GM04503 (cell line): ENCODE measurements around the gene PKLR.
A peak's percentile ranks its signal among the peaks of the same experiment; 100 is the strongest.
"Not testable (repeated sequence)": the region's sequence is repeated elsewhere in the genome, so short reads cannot be mapped to it uniquely, and the experiment has no call there.

Experiments used
- DNase-seq: peaks from one replicate; pipeline ENCODE4 v3.0.0-alpha.2; 2012; ENCODE audit warnings: low read depth

The PKLR gene

DNA sequence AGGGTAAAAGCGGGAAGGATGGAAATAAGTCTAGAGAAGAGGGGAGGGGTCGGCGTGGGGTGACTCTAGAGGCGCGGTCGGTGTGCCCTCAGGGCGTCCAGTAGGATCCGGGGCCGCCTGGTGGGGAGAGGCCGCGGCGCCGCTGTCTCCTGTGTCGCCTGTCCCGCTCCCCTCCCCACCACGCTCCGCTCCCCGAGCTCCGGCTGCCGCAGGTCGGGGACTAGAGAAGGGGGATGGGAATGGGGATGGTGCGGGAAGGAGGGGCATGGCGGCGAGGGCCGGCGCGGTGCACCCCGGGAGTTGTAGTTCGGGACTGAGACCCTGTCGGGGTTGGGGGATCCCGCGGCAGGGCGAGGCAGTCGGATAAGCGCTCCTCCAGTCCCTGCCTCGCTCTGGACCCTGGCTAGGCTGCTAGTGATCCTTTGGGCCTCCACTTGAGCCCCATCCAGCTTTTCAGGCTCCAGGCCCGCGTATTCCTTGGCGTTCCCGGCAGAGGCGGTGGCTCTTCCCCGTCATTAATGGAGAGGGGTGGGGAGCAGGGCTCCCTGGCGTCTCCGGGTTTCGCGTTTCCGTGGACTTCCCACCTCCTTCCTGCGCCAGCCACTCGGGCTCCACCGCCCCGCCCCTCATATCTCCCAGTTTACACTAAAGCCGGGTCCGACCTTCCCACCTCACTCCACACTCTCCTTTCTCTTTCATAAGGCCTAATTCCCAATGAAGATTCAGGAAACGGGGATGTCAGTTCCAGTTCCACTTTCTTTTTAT is 45.8 kb downstream of the PKLR start, which contains the start of gene ENTREP3:
Gene ENTREP3, minus strand, starts transcription at position 241 of the 765 bp plus-strand sequence. CDS start 606 bp downstream, outside the sequence.
- DNase-seq = no peak

DNA sequence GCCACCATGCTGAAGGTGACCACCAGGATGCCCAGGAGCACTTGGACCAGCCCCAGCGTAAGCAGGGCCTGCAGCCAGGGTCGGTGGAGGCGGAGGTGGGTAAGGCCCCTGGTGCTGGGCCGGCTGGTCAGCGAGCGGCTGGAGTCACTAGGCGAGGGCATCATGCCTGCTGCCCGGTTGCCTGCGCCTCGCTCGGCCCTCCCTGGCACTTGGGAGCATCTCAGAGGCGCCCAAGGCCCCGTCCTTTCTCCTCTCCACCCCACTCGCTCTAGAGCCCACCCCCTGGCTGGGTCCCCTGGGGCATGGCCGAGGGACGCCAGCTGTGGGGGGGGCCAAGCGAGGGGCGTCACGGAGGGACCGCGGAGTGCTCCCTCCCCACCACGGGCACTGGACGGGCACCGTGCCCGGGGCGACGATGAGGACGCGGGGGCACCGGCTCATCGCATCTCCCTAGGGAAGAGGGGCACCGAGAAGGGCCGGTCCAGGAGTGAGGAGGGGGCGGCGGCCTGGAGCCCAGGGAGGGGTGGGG is 46.5 kb downstream of the PKLR start:
- DNase-seq = no peak

DNA sequence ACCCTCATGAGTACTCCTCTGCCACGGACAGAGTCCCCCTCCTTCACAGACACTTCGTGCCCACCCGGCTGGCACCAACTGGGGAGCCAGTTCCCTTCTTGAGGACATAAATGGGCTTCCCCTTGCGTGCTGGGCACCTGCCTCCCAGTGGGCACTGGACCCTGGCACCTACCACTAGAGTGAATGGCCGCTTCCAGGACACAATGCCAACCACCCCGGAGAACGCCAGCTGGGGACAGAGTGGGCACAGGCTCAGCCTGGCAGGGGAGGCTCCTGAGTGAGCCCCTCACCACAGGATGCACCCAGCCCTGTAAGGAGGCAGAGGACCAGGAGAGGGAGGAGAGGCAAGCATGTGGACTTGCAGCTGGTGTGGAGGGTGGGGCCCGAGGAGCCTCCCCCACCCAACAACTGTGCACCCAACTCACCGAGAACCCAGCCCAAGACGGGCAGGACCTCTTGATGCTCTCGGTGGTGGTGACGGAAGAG is 47.0 kb downstream of the PKLR start:
- no peak for DNase-seq

DNA sequence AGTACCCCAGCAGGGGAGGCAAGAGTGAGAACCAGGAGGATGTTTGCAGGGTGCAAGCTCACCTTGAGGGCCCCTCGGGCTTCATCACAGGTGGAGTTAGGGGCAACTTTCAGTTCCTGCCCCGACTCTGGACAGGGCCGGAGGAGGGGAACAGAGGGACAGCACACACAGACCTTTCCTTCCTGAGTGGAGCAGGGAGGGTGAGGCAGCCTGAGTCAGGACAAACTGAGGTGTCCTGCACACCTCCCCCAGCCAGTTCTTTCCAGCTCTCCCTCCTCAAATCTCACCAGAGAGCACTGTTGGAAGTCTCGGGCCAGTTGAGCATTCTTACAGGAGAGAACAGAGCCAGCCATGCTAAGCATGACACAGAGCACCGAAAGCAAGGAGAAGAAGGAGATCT is 47.4 kb downstream of the PKLR start:
- no peak for DNase-seq

DNA sequence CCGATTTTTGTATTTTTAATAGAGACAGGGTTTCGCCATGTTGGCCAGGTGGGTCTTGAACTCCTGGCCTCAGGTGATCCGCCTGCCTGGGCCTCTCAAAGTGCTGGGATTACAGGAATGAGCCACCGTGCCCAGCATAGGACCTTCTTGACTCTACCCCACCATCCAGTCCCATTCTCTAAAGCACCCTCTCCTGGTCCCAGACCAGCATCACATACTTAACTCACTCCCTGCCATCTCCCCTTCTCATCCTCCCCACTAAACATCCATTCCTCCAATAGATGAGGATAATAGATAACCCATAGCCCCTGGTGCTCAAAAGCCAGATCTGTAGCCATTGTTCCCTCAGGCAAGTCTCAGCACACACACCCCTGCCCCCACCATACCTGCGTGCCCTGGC is 48.0 kb downstream of the PKLR start:
- no peak for DNase-seq

DNA sequence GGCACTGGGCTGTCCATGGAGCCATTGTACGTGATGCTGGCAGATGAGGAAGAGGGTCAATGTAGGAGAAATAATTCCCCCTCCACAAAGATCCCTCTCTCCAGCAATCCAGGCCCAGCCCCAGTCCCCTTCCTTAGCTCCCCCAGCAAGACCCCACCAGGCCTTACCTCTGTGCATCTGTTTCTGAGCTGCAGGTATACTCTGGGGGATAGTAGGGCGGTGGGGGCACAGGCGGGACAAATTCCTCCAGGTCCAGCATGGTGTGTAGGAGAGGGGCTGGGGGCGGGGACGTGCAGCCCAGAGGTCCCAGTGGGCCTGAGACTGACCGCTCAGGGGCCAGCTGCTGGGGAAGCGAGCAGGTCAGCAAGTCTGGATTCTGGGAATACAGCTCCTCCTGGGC is 49.7 kb downstream of the PKLR start:
- no peak for DNase-seq

DNA sequence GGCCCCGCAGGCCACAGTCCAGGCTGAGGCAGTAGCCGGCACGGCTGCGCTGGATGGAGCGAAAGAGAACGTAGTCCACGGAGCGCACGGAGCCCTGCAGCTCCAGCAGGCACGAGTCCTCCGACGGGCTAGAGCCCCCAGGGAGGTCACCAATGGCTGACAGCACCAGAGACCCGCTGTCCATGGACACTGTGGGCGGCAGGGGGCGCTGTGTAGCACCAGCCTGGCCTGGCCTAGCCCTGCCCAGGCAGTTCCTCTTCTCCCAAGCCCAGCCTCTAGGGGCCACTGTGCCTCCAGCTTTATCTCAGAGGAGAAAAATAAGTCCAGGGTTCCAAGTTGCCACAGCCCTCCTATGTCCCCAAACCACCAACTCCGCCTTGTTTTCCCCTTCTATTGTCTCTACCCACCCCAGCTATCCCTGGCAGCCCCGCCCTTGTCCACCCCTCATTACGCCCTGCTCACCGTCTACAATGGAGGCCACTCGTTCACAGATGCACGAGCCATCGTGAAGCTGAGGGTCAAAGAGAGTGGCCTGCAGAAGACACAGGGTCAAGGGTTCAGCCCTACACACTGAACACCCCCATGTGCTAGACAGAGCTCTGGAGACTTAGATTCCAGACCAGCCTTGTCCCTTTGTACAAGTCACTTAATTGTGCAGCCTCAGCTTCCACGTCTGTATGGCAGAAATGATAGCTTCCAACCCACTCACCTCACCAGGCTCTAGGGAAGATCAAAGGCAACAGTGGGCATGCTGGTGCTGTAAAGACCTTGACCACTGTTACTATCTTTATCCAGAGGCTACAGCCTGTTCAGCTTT is 50.4 kb downstream of the PKLR start:
- no peak for DNase-seq

DNA sequence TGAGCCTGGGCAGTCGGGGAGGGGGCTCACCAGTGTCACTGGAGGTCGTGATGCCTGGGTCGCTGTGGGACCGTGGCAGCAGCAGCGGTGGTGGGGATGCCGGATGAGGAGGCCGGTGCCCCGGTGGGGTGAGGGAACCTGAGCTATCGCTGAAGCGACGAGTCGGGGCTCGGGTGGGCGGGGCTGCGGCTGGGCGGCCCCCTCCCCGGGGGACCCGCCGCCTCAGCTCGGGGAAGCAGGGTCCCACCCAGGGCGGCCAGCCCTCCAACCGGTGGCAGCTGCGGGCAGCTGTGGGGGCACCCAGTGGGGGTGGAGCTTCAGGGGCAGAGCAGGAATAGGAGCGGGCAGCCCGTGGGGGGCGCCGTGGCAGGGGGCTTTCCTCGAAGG is 51.0 kb downstream of the PKLR start:
- no peak for DNase-seq

DNA sequence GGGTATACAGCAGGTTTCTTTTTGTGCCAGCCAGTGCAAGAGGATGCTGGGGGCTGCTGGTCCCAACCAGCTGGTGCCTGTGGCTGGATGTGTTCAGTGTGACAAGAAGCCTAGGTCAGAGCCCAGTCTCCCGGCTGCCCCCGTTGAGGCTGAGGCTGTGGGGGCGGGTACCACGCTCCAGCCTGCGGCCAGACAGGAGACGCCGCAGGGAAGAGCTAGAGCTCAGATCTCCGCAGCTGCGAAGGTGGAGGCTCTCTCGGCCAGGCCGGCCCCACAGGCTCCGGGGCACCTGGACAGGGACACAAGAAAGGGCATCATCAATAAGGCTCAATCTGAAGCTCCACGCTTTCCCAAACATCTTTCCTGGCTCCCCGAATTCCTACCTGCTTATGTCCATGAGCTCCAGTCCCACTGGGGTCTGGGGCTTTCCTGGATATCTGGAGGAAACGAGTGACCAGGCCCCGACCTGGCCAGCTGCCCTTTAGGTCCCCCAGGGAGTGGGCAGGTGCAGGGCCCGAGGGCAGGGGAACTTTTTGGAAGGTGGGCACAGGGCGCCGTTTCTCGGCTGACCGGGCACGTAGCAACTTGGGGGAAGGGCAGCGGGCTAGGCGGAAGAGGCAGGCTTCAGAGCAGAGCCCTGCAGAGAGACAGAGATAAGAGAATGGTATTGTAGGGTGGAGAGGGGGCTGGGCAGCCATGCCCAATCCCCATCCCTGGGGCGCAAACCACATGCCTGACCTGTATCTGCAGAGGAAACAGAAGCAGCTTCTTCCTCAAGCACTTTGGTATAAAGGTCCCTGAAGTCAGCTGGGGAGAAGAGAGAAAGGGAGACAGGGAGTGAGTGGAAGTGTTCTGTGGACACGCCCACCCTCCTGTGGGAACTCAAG is 53.3 kb downstream of the PKLR start:
- no peak for DNase-seq

DNA sequence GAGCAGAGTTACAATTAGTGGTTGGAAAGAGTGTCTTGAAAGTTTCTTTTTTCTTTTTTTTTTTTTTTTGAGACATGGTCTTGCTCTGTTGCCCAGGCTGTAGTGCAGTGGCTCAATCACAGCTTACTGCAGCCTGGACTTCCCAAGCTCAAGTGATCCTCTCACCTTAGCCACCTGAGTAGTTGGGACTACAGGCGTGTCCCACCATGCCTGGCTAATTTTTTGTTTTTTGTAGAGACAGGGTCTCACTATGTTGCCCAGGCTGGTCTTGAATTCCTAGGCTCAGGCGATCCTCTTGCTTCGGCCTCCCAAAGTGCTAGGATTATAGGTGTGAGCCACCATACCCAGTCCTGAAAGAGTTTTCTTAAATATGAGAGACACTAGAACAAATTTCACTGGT is 54.4 kb downstream of the PKLR start:
- not testable (repeated sequence) for DNase-seq

DNA sequence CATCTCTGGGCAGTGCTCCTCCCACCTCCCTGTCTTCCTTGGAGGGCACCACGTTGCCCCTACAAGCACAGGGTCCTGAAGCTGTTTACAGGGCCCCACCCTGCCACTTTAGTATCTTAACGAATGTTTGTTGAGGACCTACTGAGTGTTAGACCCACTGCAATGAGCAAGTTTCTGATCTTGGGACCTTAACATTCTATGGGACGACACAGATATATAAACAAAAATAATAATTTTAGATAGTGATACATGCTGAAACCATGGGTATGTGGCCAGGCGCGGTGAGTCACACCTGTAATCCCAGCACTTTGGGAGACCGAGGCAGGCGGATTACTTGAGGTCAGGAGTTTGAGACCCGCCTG is 56.1 kb downstream of the PKLR start:
- DNase-seq = no peak

DNA sequence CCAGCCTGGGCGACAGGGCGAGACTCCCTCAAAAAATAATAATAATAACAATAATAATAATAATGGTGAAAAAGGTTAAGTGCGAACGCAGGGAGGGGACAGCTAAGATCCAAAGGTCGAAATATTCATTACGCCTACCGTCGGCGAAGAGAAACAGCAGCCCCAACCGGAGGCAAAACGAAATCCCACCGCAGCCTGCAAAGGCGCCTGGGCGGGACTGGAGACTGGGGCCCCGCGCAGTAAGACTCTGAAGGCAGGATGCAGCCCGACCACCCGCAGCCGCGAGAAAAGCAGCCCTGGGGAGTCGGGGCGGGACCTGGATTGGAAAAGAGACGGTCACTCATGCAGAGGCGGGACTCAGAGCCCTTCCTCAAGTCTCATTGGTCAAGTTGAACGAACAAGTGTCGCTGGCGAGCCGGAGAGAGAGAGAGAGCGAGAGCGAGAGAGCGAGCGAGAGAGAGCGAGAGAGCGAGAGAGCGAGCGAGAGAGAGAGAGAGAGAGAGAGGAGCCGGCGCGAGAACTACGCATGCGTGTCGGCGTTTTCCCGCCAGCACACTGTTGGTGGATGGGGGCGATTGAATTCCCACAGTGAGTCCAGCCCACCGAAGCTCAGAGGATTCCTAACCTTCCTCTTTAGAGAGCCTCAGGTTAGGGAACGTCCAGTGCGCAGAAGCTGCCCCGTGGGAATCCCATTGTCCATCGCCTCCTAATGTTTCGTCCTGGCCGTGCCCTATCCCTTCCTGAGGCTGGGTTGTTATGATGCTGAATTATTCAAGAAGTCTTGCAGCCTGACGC is 56.7 kb downstream of the PKLR start:
- peak; percentile 95 for DNase-seq

DNA sequence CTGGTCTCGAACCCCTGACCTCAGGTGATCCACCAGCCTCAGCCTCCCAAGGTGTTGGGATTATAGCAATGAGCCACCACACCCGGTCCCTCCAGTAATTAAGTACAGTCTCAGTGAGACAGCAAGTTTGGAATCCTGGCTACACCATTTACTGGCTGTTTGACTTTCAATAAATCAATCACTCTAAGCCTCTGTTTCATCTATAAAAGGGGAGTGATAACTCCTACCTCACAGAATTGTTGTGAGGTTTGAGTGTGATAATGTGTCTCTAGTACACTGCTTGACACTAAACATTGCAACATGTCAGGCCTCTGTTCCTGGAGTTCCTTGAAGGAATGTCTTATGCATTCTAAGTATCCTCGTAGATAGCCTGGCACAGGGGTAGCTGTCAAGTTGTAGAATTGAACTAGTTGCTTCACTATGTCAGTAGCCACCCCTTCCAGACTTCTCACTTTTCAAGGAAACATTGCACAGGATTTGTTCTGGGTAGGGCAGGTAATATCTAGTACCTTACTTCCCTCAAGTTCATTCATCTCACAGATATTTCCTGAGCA is 58.4 kb downstream of the PKLR start:
- no peak for DNase-seq

DNA sequence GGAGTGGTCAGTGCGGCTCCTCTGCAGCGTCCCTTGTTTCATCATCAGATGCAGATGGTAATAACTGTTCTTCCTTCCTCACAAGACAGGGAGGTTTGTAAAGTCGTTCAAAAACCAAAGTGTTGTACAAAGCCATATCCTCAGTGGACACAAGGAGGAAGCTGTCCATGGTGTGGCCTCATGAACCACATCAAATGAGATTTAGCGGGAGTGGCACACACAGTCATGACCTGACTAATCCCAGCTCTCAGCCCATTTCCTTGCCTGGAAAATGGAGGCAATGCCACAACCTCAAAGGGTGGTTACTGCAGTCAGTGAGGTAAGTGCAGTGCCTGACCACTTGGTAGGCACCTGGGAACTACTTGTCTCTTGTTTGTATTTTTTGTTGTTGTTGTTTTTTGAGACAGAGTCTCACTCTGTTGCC is 59.4 kb downstream of the PKLR start:
- DNase-seq = no peak

DNA sequence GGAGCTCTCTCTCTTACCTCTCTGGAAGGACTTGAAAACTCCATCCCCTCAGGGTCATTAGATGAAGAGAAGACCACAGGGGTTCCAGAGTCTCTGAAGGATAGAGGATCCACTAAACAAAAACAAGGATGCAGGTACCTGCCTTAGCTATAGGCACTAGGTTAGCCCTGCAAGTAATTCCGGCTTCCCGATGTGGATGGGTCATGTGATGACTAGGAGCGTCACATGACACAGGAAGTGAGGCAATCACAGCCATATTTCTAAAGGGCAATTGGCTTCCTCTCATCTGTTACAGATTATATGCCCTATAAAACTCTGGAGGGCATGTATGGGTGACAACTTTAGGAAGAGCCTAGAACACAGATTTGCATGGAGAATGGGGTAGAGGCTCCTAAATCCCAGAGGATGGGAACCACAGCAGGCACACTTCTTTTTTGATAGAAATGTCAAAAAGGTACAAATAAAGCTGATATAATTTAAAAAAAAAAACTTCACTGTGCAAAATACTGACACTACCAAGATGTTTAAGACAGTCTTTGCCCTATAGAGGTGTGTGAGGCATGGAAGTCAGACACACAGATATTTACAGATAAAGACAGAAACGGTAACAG is 60.1 kb downstream of the PKLR start:
- no peak for DNase-seq
